Body of pancreas (tissue), 4 donors: ENCODE measurements around the gene APBA1. TPM values are rescaled to one million over a fixed set of nuclear protein-coding genes. Genes with fewer than 3 reads are reported as not detected.

ENCODE experiments used
- ATAC-seq: fragments of 150-250 bp; one replicate; pipeline ENCODE4 v1.9.1; 2016
- DNase-seq, 4 donors: peaks; one replicate each; pipeline ENCODE4 v3.0.0-alpha.2; 2019
- H3K27ac ChIP-seq, 4 donors: fragments of 200-600 bp; sonication (generic); 1 replicate in 3 of 4; 2 replicates in 1 of 4; pipeline versions ENCODE4 v1.5.1 to v1.6.1; 2016 to 2019; ENCODE audit warnings: mild to moderate bottlenecking in 1 of 4, mixed read lengths in 1 of 4, moderate library complexity in 1 of 4
- H3K27me3 ChIP-seq, 2 donors: fragments of 200-600 bp; sonication (generic); one replicate each; pipeline ENCODE4 v1.6.0; 2016; ENCODE audit warnings: mild to moderate bottlenecking in 1 of 2
- H3K36me3 ChIP-seq, 2 donors: fragments of 200-600 bp; sonication (generic); replicated peaks in 1 of 2; 2 replicates each; pipeline ENCODE4 v1.5.1; 2016; ENCODE audit warnings: low read depth in 2 of 2; ENCODE audit not compliant: insufficient read depth in 1 of 2
- H3K4me1 ChIP-seq: fragments of 200-600 bp; sonication (generic); one replicate; pipeline ENCODE4 v1.6.0; 2016
- H3K4me3 ChIP-seq, 2 donors: fragments of 200-600 bp; sonication (generic); 1 replicate in 1 of 2; 2 replicates in 1 of 2; pipeline ENCODE4 v1.5.1; 2016 to 2019
- H3K9me3 ChIP-seq, 3 donors: fragments of 200-600 bp; sonication (generic); 1 replicate in 2 of 3; 2 replicates in 1 of 3; pipeline ENCODE4 v1.5.1; 2016
- CTCF ChIP-seq, 7 experiments: fragments of 450-650 bp in 4 of 7; fragments of 200-600 bp in 3 of 7; sonication (generic) in 3 of 7; IDR thresholded peaks; one replicate each; pipeline ENCODE4 v1.5.1; 2016 to 2019; ENCODE audit warnings: antibody characterized with exemption in 7 of 7
- POLR2A ChIP-seq, 3 donors: fragments of 450-650 bp; IDR thresholded peaks; one replicate each; pipeline ENCODE4 v1.6.1; 2016; ENCODE audit warnings: antibody characterized with exemption in 3 of 3, mild to moderate bottlenecking in 2 of 3
- WGBS, 2 donors: methylation state at CpG; one replicate each; pipeline ENCODE4 v1.1.5; 2017; 5-methylcytosine and 5-hydroxymethylcytosine counted together
- intact Hi-C: fragments of 100-400 bp; cut with DNase I; formaldehyde crosslinking; loops from one replicate; pipeline ENCODE4 v1.15.1; 2023
- total RNA-seq, 2 donors: library from RNA; depleted of rRNA; stranded (reverse); fragments of >200 nt; gene quantifications; one replicate each; pipeline ENCODE4 v1.1.0, GENCODE V29; 2016

Gene APBA1
- total RNA-seq, 2 donors from 2014 or later = 3.3 to 3.6 TPM

GRCh38 chr9:69667306-69667705 is 4.9 kb downstream of the APBA1 start:
- H3K4me1 ChIP-seq = peaks cover 8% of the 10 kb centered on the region
- intact Hi-C loops = no loop called here
- ATAC-seq = no peak
- H3K9me3 ChIP-seq = no peaks in the 10 kb centered on the region
- TF ChIP-seq CTCF (IDR thresholded peaks at IDR 0.05) = no peak
- no peak for TF ChIP-seq POLR2A (IDR thresholded peaks at IDR 0.05)
- H3K4me3 ChIP-seq = no peak overlapping the region
- no peak overlapping the region for H3K27ac ChIP-seq
- 93 to 100% methylated on average over 1 of the region's 1 CpG for WGBS, 2 donors
- no peak for DNase-seq
- H3K27me3 ChIP-seq = no peaks in the 10 kb centered on the region
- H3K36me3 ChIP-seq = no peaks in the 10 kb centered on the region

DNA sequence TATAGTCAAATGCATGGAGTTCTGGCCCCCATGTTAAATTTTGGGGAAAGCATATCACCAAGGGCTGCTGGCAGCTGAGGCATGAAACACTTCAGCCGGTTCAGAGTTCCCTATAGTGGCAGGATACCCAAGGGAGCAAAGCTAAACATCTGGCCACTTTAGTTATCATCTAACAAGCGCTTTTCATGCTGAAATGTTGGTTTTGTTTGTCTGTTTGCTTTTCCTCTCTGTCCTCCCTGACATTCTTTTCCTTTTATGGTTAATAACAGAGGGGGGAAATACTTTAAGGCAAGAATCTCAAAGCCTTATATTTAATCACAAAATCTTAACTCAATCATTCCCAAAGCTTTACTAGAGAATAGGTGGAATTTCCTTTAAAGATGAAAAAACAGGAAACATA is 11.9 kb downstream of the APBA1 start:
- no peak overlapping the region for H3K27ac ChIP-seq
- TF ChIP-seq POLR2A (IDR thresholded peaks at IDR 0.05) (no peak), CTCF (IDR thresholded peaks at IDR 0.05) (no peak)
- H3K9me3 ChIP-seq = no peaks in the 10 kb centered on the region
- no peaks in the 10 kb centered on the region for H3K4me1 ChIP-seq
- no peaks in the 10 kb centered on the region for H3K27me3 ChIP-seq
- WGBS, 2 donors = 64 to 70% methylated on average over 2 of the region's 2 CpGs
- intact Hi-C loops = no loop called here
- no peaks in the 10 kb centered on the region for H3K36me3 ChIP-seq
- DNase-seq (no peak), ATAC-seq (no peak)
- no peak overlapping the region for H3K4me3 ChIP-seq

DNA sequence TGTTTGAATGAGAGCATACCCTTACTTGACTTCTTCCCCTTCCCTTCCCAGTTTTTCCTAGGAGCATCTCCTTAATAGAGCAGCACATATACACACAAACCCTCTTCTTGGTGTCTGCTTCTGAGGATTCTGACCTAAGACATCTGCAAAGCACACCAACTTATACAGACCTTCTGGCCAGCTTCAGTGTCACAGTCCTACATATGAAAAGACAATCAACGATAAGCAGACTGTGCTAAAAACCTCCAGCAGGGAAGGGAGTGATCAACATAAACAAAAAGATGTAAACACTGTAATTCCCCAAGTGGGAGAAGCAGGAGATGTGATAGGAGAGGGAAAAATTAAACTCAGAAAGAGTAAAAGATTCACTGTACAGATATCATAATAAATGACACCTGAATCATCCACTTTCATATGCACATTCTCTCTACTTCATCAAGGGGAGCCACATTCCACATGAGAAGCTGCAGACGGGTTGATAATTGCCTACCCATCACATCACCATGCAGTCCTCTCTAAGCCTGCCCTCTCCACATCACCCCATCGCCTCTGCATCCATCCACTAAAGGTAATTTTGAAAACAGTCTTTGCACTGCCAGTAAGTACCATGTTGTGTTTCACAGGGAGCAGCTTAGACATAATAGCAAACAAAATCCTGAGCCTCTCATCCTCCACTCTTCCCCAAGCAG is 13.0 kb downstream of the APBA1 start:
- H3K4me1 ChIP-seq = no peaks in the 10 kb centered on the region
- H3K27ac ChIP-seq = no peak overlapping the region
- WGBS, 2 donors = 79 to 80% methylated on average over 3 of the region's 3 CpGs
- H3K36me3 ChIP-seq = no peaks in the 10 kb centered on the region
- no peak overlapping the region for H3K4me3 ChIP-seq
- H3K9me3 ChIP-seq = no peaks in the 10 kb centered on the region
- TF ChIP-seq CTCF (IDR thresholded peaks at IDR 0.05) = no peak
- TF ChIP-seq POLR2A (IDR thresholded peaks at IDR 0.05) = no peak
- no peak for ATAC-seq
- no peaks in the 10 kb centered on the region for H3K27me3 ChIP-seq
- no peak for DNase-seq
- intact Hi-C loops = no loop called here

GRCh38 chr9:69657269-69657668 is 14.9 kb downstream of the APBA1 start:
- intact Hi-C loops = no loop called here
- no peak overlapping the region for H3K4me3 ChIP-seq
- TF ChIP-seq CTCF (IDR thresholded peaks at IDR 0.05) = no peak
- no peak for TF ChIP-seq POLR2A (IDR thresholded peaks at IDR 0.05)
- no peaks in the 10 kb centered on the region for H3K27me3 ChIP-seq
- H3K36me3 ChIP-seq = no peaks in the 10 kb centered on the region
- no peaks in the 10 kb centered on the region for H3K9me3 ChIP-seq
- no peak overlapping the region for H3K27ac ChIP-seq
- H3K4me1 ChIP-seq = no peaks in the 10 kb centered on the region
- ATAC-seq (no peak), DNase-seq (no peak)

- 85 to 94% methylated on average over 2 of the region's 2 CpGs for WGBS, 2 donors
- Histone ChIP-seq H3K4me1 (no peaks in the 10 kb centered on the region), H3K36me3 (no peaks in the 10 kb centered on the region), H3K4me3 (no peak overlapping the region), H3K9me3 (no peaks in the 10 kb centered on the region), H3K27me3 (no peaks in the 10 kb centered on the region), H3K27ac (no peak overlapping the region)
- intact Hi-C loops = no loop called here
- DNase-seq = no peak
- ATAC-seq = no peak
- no peak for TF ChIP-seq POLR2A (IDR thresholded peaks at IDR 0.05)
- TF ChIP-seq CTCF (IDR thresholded peaks at IDR 0.05) = no peak
These were observed 17.1 kb downstream of the APBA1 start for GRCh38 chr9:69655065-69655464.
